BJ (cell line): ENCODE data around the gene S100A7A. TPM values are rescaled to one million over a fixed set of nuclear protein-coding genes. Genes with fewer than 3 reads are reported as not detected.
"Not testable (repeated sequence)": the region's sequence is repeated elsewhere in the genome, so short reads cannot be mapped to it uniquely, and the experiment has no call there.

Source experiments
- CTCF ChIA-PET: fragments of 350-600 bp; formaldehyde crosslinking; extraction: SDS; loops from one replicate; lab custom pipeline; 2021; ENCODE audit warnings: antibody characterized with exemption, inconsistent platforms; lab: Yijun Ruan, JAX
- POLR2A ChIA-PET: fragments of 300-600 bp; sonication (Branson Sonifier 250); formaldehyde crosslinking; extraction: SDS; loops from one replicate; lab custom pipeline; 2021; ENCODE audit warnings: antibody characterized with exemption; lab: Charles Lee
- DNase-seq: peaks from one replicate; pipeline ENCODE4 v3.0.0-alpha.2; 2011; ENCODE audit warnings: low read depth
- H3K27me3 ChIP-seq: 2 replicates; pipeline ENCODE4 v1.6.0; 2011; ENCODE audit warnings: low read length; ENCODE audit not compliant: control insufficient read depth, insufficient read depth
- H3K36me3 ChIP-seq: 2 replicates; pipeline ENCODE4 v1.5.1; 2011; ENCODE audit warnings: low read length; ENCODE audit not compliant: control insufficient read depth, insufficient read depth
- H3K4me3 ChIP-seq: 2 replicates; pipeline ENCODE4 v1.5.1; 2011; ENCODE audit warnings: low read depth, mild to moderate bottlenecking, control low read depth, low read length
- CTCF ChIP-seq: IDR thresholded peaks from 2 replicates; pipeline ENCODE4 v1.5.1; 2011; ENCODE audit warnings: low read depth, mild to moderate bottlenecking, control low read depth, inconsistent platforms, low read length, moderate library complexity; ENCODE audit not compliant: insufficient read depth
- polyA plus RNA-seq: library from polyadenylated mRNA; depleted of rRNA; stranded (reverse); fragments of >200 nt; gene quantifications from 2 replicates; pipeline ENCODE4 v1.2.3, GENCODE V29; 2011

Gene S100A7A
- polyA plus RNA-seq, 1 experiment: not detected

GRCh38 chr1:153403421-153404085 is 12.8 kb upstream of the S100A7A start:
- Histone ChIP-seq H3K36me3 (no peaks in the 10 kb centered on the region), H3K4me3 (no peak overlapping the region), H3K27me3 (no peaks in the 10 kb centered on the region)
- TF ChIP-seq CTCF: no peak
- DNase-seq: no peak
- ChIA-PET CTCF (interaction anchor here (2.0 kb wide), 1 partner anchor 50 kb away, joined by 8 read pairs; no protein-coding TSS in a partner anchor), POLR2A (no interaction called here)

- POLR2A ChIA-PET: no interaction called here
Observed at GRCh38 chr1:153404086-153404635, 12.2 kb upstream of the S100A7A start.

GRCh38 chr1:153404768-153405167 is 11.6 kb upstream of the S100A7A start:
- TF ChIP-seq CTCF: peak; percentile 46
- Histone ChIP-seq H3K4me3 (no peak overlapping the region), H3K27me3 (no peaks in the 10 kb centered on the region), H3K36me3 (no peaks in the 10 kb centered on the region)
- DNase-seq: no peak
- ChIA-PET CTCF (interaction anchor here (1.0 to 2.0 kb wide), 3 partner anchors 8 to 73 kb away, joined by 3 to 8 read pairs (median 4); no protein-coding TSS in a partner anchor), POLR2A (no interaction called here)

More at GRCh38 chr1:153404086-153404635, 12.2 kb upstream of the S100A7A start:
- Histone ChIP-seq H3K4me3 (no peak overlapping the region), H3K36me3 (no peaks in the 10 kb centered on the region), H3K27me3 (no peaks in the 10 kb centered on the region)
- no peak for DNase-seq
- TF ChIP-seq CTCF: no peak
- CTCF ChIA-PET: interaction anchor here (1.0 to 2.0 kb wide), 3 partner anchors 8 to 74 kb away, joined by 3 to 8 read pairs (median 4); no protein-coding TSS in a partner anchor

- H3K27me3 ChIP-seq, H3K4me3 ChIP-seq, DNase-seq, POLR2A ChIA-PET, H3K36me3 ChIP-seq: not testable (repeated sequence)
- CTCF ChIA-PET: interaction anchor here (1.4 to 1.7 kb wide), 2 partner anchors 10 to 51 kb away, joined by 3 to 5 read pairs; no protein-coding TSS in a partner anchor
Observed at GRCh38 chr1:153405825-153406599, 10.3 kb upstream of the S100A7A start.

GRCh38 chr1:153407274-153407673 is 9.0 kb upstream of the S100A7A start:
- H3K36me3 ChIP-seq, H3K4me3 ChIP-seq, H3K27me3 ChIP-seq, DNase-seq, POLR2A ChIA-PET: not testable (repeated sequence)
- CTCF ChIA-PET: interaction anchor here (1.2 to 1.7 kb wide), 3 partner anchors 10 to 88 kb away, joined by 3 to 5 read pairs (median 5); no protein-coding TSS in a partner anchor

GRCh38 chr1:153413961-153414360 is 2.4 kb upstream of the S100A7A start:
- H3K4me3 ChIP-seq, H3K36me3 ChIP-seq, DNase-seq, H3K27me3 ChIP-seq, POLR2A ChIA-PET, CTCF ChIA-PET: not testable (repeated sequence)
